Ovary (tissue), 9 donors: ENCODE measurements around the gene DHCR24. TPM values are rescaled to one million over a fixed set of nuclear protein-coding genes. Genes with fewer than 3 reads are reported as not detected.

Experiments
- DNase-seq, 5 donors: peaks; one replicate each; pipeline ENCODE4 v3.0.0-alpha.2; 2019 to 2020
- H3K27ac ChIP-seq, 2 donors: fragments of 200-600 bp; one replicate each; pipeline versions ENCODE4 v1.5.1 to v1.8.0; 2019 to 2022
- H3K27me3 ChIP-seq: fragments of 200-600 bp; one replicate; pipeline ENCODE4 v1.8.0; 2022
- H3K36me3 ChIP-seq: fragments of 200-600 bp; sonication (generic); one replicate; pipeline ENCODE4 v1.5.1; 2019
- H3K4me1 ChIP-seq: one replicate; pipeline ENCODE4 v1.8.1; 2013; ENCODE audit warnings: mild to moderate bottlenecking, moderate library complexity; ENCODE audit not compliant: insufficient read depth
- H3K4me3 ChIP-seq: fragments of 200-600 bp; sonication (generic); one replicate; pipeline ENCODE4 v1.5.1; 2017
- H3K9me3 ChIP-seq, 2 donors: fragments of 200-600 bp in 1 of 2; sonication (generic) in 1 of 2; one replicate each; pipeline versions ENCODE4 v1.5.1 to v1.8.1; 2013 to 2019; ENCODE audit warnings: mild to moderate bottlenecking in 1 of 2, moderate library complexity in 1 of 2
- EP300 ChIP-seq: sonication (generic); formaldehyde crosslinking; IDR thresholded peaks from one replicate; pipeline ENCODE4 v1.6.1; 2017; ENCODE audit warnings: antibody characterized with exemption
- POLR2A ChIP-seq: fragments of 450-650 bp; IDR thresholded peaks from one replicate; pipeline ENCODE4 v1.6.1; 2017; ENCODE audit warnings: antibody characterized with exemption, mild to moderate bottlenecking, moderate library complexity
- WGBS, 3 donors: extraction: QIAGEN DNeasy Blood & Tissue Kit in 1 of 3; methylation state at CpG; one replicate each; pipeline versions ENCODE4 v1.1.5 to v1.1.7; 2013 to 2017; 5-methylcytosine and 5-hydroxymethylcytosine counted together
- intact Hi-C, 4 donors: fragments of 100-400 bp; cut with DNase I; formaldehyde crosslinking; loops; one replicate each; pipeline versions ENCODE4 v1.11.0 to v1.15.1; 2022 to 2023
- polyA plus RNA-seq, 2 donors: library from polyadenylated mRNA; stranded (reverse); fragments of 200-250 nt in 1 of 2; fragments of 350-450 nt in 1 of 2; fragmentation: Illumina TruSeq in 1 of 2; extraction: RNeasy Lipid Tissue Mini Kit (QIAGEN cat#74804) in 1 of 2; gene quantifications; one replicate each; pipeline ENCODE4 v1.2.3, GENCODE V29; 2013 to 2014
- total RNA-seq, 7 donors: library from RNA; depleted of rRNA in 2 of 7; stranded (reverse); fragments of >200 nt in 2 of 7; fragmentation: NEBNext Ultra II Directional in 3 of 7; extraction: Animal tissue kit (Norgen Biotek cat#: 25700) in 3 of 7; gene quantifications; one replicate each; pipeline versions ENCODE4 v1.1.0 to v1.2.4, GENCODE V29; 2016 to 2023
- TF ChIP-seq, protein P1 (sequence below), 3 donors: fragments of 450-650 bp in 2 of 3; fragments of 200-600 bp in 1 of 3; IDR thresholded peaks; one replicate each; pipeline versions ENCODE4 v1.5.1 to v1.8.0; 2016 to 2022; ENCODE audit warnings: antibody characterized with exemption in 3 of 3, mild to moderate bottlenecking in 1 of 3
- donor health status: DM: no; HTN: no; CAD: no; lungs with moderate emphysema.
- donor health status: DM: no; HTN: no; CAD: no.
- donor health status: Bipolar disorder and iron deficiency.
- donor health status: DM: yes; HTN: yes; CAD: no.
- donor health status: DM: no; HTN: no; CAD: no.
- donor health status: DM: yes; HTN: yes; CAD: no.

The DHCR24 gene
- total and polyA plus RNA-seq, 9 donors = 10.5 to 1,394 (median 74.6) TPM

DNA sequence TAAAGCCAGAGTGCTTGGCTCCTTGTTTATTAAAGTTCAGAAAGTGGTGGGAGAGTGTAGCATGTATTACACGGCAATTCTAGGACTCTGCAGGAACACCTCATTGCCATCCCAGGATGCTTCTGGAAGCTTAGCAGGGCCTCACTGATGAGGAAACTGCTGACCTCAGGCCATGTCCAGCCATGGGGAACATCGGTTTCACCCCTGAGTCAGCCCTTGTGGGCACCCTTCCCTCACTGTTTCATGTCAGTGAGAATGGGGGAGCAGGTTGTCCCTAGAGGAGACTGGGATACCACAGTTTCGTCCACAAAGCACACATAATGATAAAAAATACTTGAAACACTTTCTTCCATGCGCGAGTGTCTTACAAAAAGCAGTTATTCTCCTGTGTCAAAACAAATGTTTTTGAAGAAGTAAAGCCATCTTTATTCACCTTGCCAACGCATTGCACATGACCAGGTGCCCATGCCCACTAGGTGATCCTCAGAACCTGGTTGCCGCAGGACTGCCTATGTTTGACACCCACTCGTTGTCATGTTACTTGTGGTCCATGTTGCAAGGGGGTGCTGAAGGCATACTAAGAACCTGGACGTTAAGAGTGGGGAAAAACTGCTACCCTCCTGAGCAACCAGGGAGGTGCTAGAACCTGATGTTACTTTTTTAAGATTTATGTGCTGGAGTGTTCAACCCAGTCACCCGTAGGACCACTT is 44.6 kb downstream of the DHCR24 start:
- Histone ChIP-seq H3K4me3 (no peak overlapping the region), H3K9me3 (no peaks in the 10 kb centered on the region), H3K4me1 (no peaks in the 10 kb centered on the region), H3K27ac (no peak overlapping the region), H3K27me3 (no peaks in the 10 kb centered on the region), H3K36me3 (no peaks in the 10 kb centered on the region)
- intact Hi-C loops = no loop called here
- WGBS, 3 donors = 85 to 91% (median 90%) methylated on average over 10 of the region's 10 CpGs
- TF ChIP-seq EP300 = no peak
- TF ChIP-seq, protein P1, sequence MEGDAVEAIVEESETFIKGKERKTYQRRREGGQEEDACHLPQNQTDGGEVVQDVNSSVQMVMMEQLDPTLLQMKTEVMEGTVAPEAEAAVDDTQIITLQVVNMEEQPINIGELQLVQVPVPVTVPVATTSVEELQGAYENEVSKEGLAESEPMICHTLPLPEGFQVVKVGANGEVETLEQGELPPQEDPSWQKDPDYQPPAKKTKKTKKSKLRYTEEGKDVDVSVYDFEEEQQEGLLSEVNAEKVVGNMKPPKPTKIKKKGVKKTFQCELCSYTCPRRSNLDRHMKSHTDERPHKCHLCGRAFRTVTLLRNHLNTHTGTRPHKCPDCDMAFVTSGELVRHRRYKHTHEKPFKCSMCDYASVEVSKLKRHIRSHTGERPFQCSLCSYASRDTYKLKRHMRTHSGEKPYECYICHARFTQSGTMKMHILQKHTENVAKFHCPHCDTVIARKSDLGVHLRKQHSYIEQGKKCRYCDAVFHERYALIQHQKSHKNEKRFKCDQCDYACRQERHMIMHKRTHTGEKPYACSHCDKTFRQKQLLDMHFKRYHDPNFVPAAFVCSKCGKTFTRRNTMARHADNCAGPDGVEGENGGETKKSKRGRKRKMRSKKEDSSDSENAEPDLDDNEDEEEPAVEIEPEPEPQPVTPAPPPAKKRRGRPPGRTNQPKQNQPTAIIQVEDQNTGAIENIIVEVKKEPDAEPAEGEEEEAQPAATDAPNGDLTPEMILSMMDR (IDR thresholded peaks at IDR 0.05) = no peak
- no peak for TF ChIP-seq POLR2A
- DNase-seq = no peak

DNA sequence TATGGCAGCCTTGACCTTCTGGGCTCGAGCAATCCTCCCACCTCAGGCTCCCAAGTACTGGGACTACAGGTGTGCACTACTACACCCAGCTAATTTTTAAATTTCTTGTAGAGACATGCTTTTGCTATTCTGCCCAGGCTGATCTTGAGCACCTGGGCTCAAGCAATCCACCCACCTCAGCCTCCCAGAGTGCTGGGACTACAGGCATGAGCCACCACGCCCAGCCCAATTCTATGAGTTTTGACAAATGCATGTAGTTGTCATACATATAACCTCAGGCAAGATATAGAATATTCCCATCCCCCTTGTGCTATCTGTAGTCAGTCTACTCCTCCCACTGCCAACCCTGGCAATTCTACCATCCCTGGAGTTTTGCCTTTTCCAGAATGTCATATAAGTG is 47.2 kb downstream of the DHCR24 start:
- intact Hi-C loops = no loop called here
- Histone ChIP-seq H3K9me3 (no peaks in the 10 kb centered on the region), H3K36me3 (no peaks in the 10 kb centered on the region), H3K4me3 (no peak overlapping the region), H3K4me1 (no peaks in the 10 kb centered on the region), H3K27ac (no peak overlapping the region), H3K27me3 (no peaks in the 10 kb centered on the region)
- TF ChIP-seq, protein P1 (IDR thresholded peaks at IDR 0.05) = no peak
- TF ChIP-seq POLR2A = no peak
- no peak for TF ChIP-seq EP300
- WGBS, 3 donors = 54 to 88% (median 63%) methylated on average over 2 of the region's 2 CpGs
- DNase-seq = no peak

GRCh38 chr1:54838565-54839180 is 48.3 kb downstream of the DHCR24 start:
- intact Hi-C loops = no loop called here
- no peaks in the 10 kb centered on the region for H3K27me3 ChIP-seq
- no peaks in the 10 kb centered on the region for H3K36me3 ChIP-seq
- no peak overlapping the region for H3K4me3 ChIP-seq
- no peaks in the 10 kb centered on the region for H3K4me1 ChIP-seq
- WGBS, 3 donors = 88 to 92% (median 89%) methylated on average over 5 of the region's 5 CpGs
- H3K27ac ChIP-seq = no peak overlapping the region
- no peak for TF ChIP-seq EP300
- TF ChIP-seq, protein P1 (IDR thresholded peaks at IDR 0.05) = no peak
- TF ChIP-seq POLR2A = no peak
- H3K9me3 ChIP-seq = no peaks in the 10 kb centered on the region
- no peak for DNase-seq

GRCh38 chr1:54837002-54837853 is 49.8 kb downstream of the DHCR24 start:
- no peak for DNase-seq
- Histone ChIP-seq H3K36me3 (no peaks in the 10 kb centered on the region), H3K27ac (no peak overlapping the region), H3K9me3 (no peaks in the 10 kb centered on the region), H3K4me1 (no peaks in the 10 kb centered on the region), H3K27me3 (no peaks in the 10 kb centered on the region), H3K4me3 (no peak overlapping the region)
- intact Hi-C loops = no loop called here
- WGBS, 3 donors = 64 to 69% (median 66%) methylated on average over 6 of the region's 6 CpGs
- TF ChIP-seq POLR2A (no peak), EP300 (no peak)
- TF ChIP-seq, protein P1 (IDR thresholded peaks at IDR 0.05) = no peak
